Erythroblast (primary cell): Measurements from ENCODE around the gene SAMD4B.

ENCODE experiments used
- GATA1 ChIP-seq: IDR thresholded peaks from 2 replicates; pipeline ENCODE4 v1.6.1; 2011; ENCODE audit warnings: low read depth, mild to moderate bottlenecking, control low read depth, low read length, moderate library complexity
- POLR2A ChIP-seq: IDR thresholded peaks from 2 replicates; pipeline ENCODE4 v1.6.1; 2011; ENCODE audit warnings: mild to moderate bottlenecking, low read length

GRCh38 chr19:39301021-39301420 is 41.2 kb upstream of the SAMD4B start:
- TF ChIP-seq POLR2A (no peak), GATA1 (no peak)
